ENCODE data around the gene GGCT. TPM values are rescaled to one million over a fixed set of nuclear protein-coding genes. Genes with fewer than 3 reads are reported as not detected.
"Not testable (repeated sequence)": the region's sequence is repeated elsewhere in the genome, so short reads cannot be mapped to it uniquely, and the experiment has no call there.

GGCT gene
- total RNA-seq, 1 experiment from 2014 or later: 67.6 TPM

GRCh38 chr7:30491417-30491816 lies 13.2 kb downstream of the GGCT start:
- BruUV-seq (replicated peaks): no TSS peak
- Histone ChIP-seq H3K9me2 (replicated peaks; ENCODE audit: low read length) (no peaks in the 10 kb centered on the region), H3K27me3 (ENCODE audit: low read length) (no peaks in the 10 kb centered on the region), H3K4me3 (ENCODE audit: low read length) (no peak overlapping the region), H2AFZ (ENCODE audit: low read length) (no peak overlapping the region), H3K4me1 (ENCODE audit: insufficient read depth, low read length) (no peaks in the 10 kb centered on the region), H4K20me1 (ENCODE audit: low read length) (no peaks in the 10 kb centered on the region), H3K4me2 (ENCODE audit: low read length) (no peak overlapping the region), H3K27ac (ENCODE audit: low read length) (no peak overlapping the region), H3K36me3 (ENCODE audit: low read depth, low read length) (peaks cover under 1% of the 10 kb centered on the region; the same call in 1 of the 2 replicates), H3K9ac (ENCODE audit: low read length) (no peak overlapping the region), H3K9me3 (ENCODE audit: low read length) (no peaks in the 10 kb centered on the region), H3F3A (ENCODE audit: low read length, unreplicated experiment) (no peaks in the 10 kb centered on the region), H3K79me2 (ENCODE audit: low read length) (no peaks in the 10 kb centered on the region)
- no peak for DNase-seq
- intact Hi-C loops (cut with micrococcal nuclease): no loop called here
- POLR2A ChIA-PET (ENCODE audit: unreplicated experiment): no interaction called here
- TF ChIP-seq EZH2 (IDR thresholded peaks at IDR 0.05; ENCODE audit: low read length, unreplicated experiment): no peak
- TF ChIP-seq, protein P1, sequence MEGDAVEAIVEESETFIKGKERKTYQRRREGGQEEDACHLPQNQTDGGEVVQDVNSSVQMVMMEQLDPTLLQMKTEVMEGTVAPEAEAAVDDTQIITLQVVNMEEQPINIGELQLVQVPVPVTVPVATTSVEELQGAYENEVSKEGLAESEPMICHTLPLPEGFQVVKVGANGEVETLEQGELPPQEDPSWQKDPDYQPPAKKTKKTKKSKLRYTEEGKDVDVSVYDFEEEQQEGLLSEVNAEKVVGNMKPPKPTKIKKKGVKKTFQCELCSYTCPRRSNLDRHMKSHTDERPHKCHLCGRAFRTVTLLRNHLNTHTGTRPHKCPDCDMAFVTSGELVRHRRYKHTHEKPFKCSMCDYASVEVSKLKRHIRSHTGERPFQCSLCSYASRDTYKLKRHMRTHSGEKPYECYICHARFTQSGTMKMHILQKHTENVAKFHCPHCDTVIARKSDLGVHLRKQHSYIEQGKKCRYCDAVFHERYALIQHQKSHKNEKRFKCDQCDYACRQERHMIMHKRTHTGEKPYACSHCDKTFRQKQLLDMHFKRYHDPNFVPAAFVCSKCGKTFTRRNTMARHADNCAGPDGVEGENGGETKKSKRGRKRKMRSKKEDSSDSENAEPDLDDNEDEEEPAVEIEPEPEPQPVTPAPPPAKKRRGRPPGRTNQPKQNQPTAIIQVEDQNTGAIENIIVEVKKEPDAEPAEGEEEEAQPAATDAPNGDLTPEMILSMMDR (conservative IDR thresholded peaks at IDR 0.05; ENCODE audit: low read depth, low read length): no peak
- no peak for ATAC-seq
- CTCF ChIA-PET: no interaction called here

DNA sequence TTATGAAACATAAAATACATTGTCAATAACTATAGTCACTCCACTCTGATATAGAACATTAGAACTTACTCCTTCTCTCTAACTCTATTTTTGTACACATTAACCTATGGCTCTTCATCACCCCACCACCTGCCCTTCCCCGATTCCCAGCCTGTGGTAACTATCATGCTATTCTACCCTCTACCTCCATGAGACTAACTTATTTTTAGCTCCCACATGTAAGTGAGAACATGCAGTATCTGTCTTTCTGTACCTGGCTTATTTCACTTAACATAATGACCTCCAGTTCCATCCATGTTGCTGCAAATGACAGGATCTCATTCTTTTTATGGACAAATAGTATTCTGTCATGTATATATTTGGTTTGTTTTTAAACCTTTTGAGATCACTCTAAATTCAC lies 17.3 kb downstream of the GGCT start:
- Histone ChIP-seq H2AFZ (ENCODE audit: low read length) (no peak overlapping the region), H3K9me2 (replicated peaks; ENCODE audit: low read length) (no peaks in the 10 kb centered on the region), H3K9ac (ENCODE audit: low read length) (no peak overlapping the region), H3K4me1 (ENCODE audit: insufficient read depth, low read length) (no peaks in the 10 kb centered on the region), H3K36me3 (ENCODE audit: low read depth, low read length) (no peaks in the 10 kb centered on the region), H3K4me2 (ENCODE audit: low read length) (no peak overlapping the region), H3K4me3 (ENCODE audit: low read length) (no peak overlapping the region), H3F3A (ENCODE audit: low read length, unreplicated experiment) (no peaks in the 10 kb centered on the region), H4K20me1 (ENCODE audit: low read length) (no peaks in the 10 kb centered on the region), H3K27ac (ENCODE audit: low read length) (no peak overlapping the region), H3K27me3 (ENCODE audit: low read length) (no peaks in the 10 kb centered on the region), H3K9me3 (ENCODE audit: low read length) (no peaks in the 10 kb centered on the region), H3K79me2 (ENCODE audit: low read length) (no peaks in the 10 kb centered on the region)
- DNase-seq (no peak), ATAC-seq (no peak)
- no peak for TF ChIP-seq EZH2 (IDR thresholded peaks at IDR 0.05; ENCODE audit: low read length, unreplicated experiment)
- TF ChIP-seq, protein P1 (conservative IDR thresholded peaks at IDR 0.05; ENCODE audit: low read depth, low read length): no peak
- no peak for TF ChIP-seq EZH2phosphoT487 (IDR thresholded peaks at IDR 0.05; ENCODE audit: borderline replicate concordance, low read length)
- intact Hi-C loops (cut with micrococcal nuclease): no loop called here
- CTCF ChIA-PET: no interaction called here
- no TSS peak for BruUV-seq (replicated peaks)
- POLR2A ChIA-PET (ENCODE audit: unreplicated experiment): no interaction called here

GRCh38 chr7:30485667-30486066 lies 19.0 kb downstream of the GGCT start:
- no peaks in the 10 kb centered on the region for H3K9me2 ChIP-seq (replicated peaks; ENCODE audit: low read length)
- POLR2A ChIA-PET (ENCODE audit: unreplicated experiment): no interaction called here
- no peaks in the 10 kb centered on the region for H4K20me1 ChIP-seq (ENCODE audit: low read length)
- DNase-seq (no peak), ATAC-seq (no peak)
- H3K79me2 ChIP-seq (ENCODE audit: low read length): no peaks in the 10 kb centered on the region
- H3K36me3 ChIP-seq (ENCODE audit: low read depth, low read length): no peaks in the 10 kb centered on the region
- CTCF ChIA-PET: no interaction called here
- H3K4me1 ChIP-seq (ENCODE audit: insufficient read depth, low read length): no peaks in the 10 kb centered on the region
- no TSS peak for BruUV-seq (replicated peaks)
- H3K4me2 ChIP-seq (ENCODE audit: low read length): no peak overlapping the region
- TF ChIP-seq EZH2phosphoT487 (IDR thresholded peaks at IDR 0.05; ENCODE audit: borderline replicate concordance, low read length): no peak
- TF ChIP-seq, protein P1 (conservative IDR thresholded peaks at IDR 0.05; ENCODE audit: low read depth, low read length): no peak
- TF ChIP-seq EZH2 (IDR thresholded peaks at IDR 0.05; ENCODE audit: low read length, unreplicated experiment): no peak
- no peaks in the 10 kb centered on the region for H3F3A ChIP-seq (ENCODE audit: low read length, unreplicated experiment)
- H3K9me3 ChIP-seq (ENCODE audit: low read length): no peaks in the 10 kb centered on the region
- H3K27me3 ChIP-seq (ENCODE audit: low read length): no peaks in the 10 kb centered on the region
- H3K27ac ChIP-seq (ENCODE audit: low read length): no peak overlapping the region
- H3K4me3 ChIP-seq (ENCODE audit: low read length): no peak overlapping the region
- intact Hi-C loops (cut with micrococcal nuclease): no loop called here
- no peak overlapping the region for H2AFZ ChIP-seq (ENCODE audit: low read length)
- no peak overlapping the region for H3K9ac ChIP-seq (ENCODE audit: low read length)

DNA sequence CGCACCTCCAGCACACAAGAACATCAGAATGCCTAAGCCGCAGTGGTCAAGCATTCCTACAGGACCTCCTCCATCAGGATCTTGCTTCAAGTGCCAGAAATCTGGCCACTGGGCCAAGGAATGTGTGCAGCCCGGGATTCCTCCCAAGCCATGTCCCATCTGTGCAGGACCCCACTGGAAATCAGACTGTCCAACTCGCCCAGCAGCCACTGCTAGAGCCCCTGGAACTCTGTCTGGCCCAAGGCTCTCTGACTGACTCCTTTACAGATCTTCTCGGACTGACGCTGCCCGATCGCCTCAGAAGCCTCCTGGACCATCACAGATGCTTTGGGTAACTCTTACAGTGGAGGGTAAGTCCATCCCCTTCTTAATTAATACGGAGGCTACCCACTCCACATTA lies 23.2 kb downstream of the GGCT start:
- H3K27ac ChIP-seq (ENCODE audit: low read length); H3K4me3 ChIP-seq (ENCODE audit: low read length); H3K27me3 ChIP-seq (ENCODE audit: low read length); CTCF ChIA-PET; POLR2A ChIA-PET (ENCODE audit: unreplicated experiment); H3K9me3 ChIP-seq (ENCODE audit: low read length); H2AFZ ChIP-seq (ENCODE audit: low read length); H3K36me3 ChIP-seq (ENCODE audit: low read depth, low read length); H3F3A ChIP-seq (ENCODE audit: low read length, unreplicated experiment); H4K20me1 ChIP-seq (ENCODE audit: low read length); BruUV-seq (replicated peaks); H3K4me2 ChIP-seq (ENCODE audit: low read length); H3K9me2 ChIP-seq (replicated peaks; ENCODE audit: low read length); ATAC-seq; DNase-seq; H3K9ac ChIP-seq (ENCODE audit: low read length); intact Hi-C loops (cut with micrococcal nuclease): not testable (repeated sequence)
- Histone ChIP-seq H3K4me1 (ENCODE audit: insufficient read depth, low read length) (peaks cover 12% of the 10 kb centered on the region; the same call in 1 of the 2 replicates), H3K79me2 (ENCODE audit: low read length) (peaks cover 17% of the 10 kb centered on the region)
